GM20431 (cell line): ENCODE data around the gene PCGF6.

Experiments used
- in situ Hi-C: fragments of 300-500 bp; cut with MseI, MboI; formaldehyde crosslinking; loops from one replicate; pipeline ENCODE4 v1.15.0; 2020; ENCODE audit warnings: low sequenced_read_pairs; ENCODE audit not compliant: unreplicated experiment

PCGF6 gene

GRCh38 chr10:103333934-103334520, 16.9 kb downstream of the PCGF6 start:
- in situ Hi-C loops, result no loop called here

DNA sequence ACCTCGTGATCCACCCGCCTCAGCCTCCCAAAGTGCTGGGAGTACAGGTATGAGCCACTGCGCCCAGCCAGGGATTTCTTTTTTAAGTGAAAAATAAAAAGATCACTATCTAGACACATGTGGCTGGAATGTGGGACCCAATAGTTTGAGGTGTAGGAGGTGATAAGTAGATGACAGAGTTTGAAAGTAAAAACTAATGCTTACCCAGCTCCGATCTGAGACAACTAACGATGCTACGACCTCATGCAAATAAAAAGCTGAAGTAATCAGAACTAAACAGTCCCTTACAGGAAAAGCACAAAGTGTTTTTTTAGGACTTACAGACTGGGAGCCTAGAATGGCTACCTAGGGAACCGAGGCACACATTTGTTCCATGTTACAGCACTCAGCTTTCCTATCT, 23.0 kb downstream of the PCGF6 start:
- in situ Hi-C loops, result no loop called here

DNA sequence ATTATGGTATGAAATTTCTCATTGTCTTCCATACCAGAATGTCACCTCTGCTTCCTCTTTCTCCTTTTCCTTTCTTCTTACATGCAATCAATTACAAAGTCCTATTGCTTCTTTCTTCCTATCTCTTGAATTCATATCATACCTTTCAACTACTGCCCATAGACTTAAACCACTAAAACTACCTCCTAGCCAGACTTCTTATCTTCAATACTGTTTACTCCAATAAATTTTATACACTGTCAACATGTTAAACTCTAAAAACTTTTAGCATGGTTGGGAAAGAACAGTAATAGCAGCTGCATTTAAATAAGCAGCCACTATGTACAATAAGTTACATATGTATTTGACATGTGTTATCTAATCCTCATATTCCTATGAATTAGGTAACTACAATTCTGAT, 34.9 kb downstream of the PCGF6 start:
- in situ Hi-C loops, result no loop called here

- in situ Hi-C loops, result no loop called here
Observed at GRCh38 chr10:103310197-103310596, 40.7 kb downstream of the PCGF6 start.

- in situ Hi-C loops, result no loop called here
Observed at GRCh38 chr10:103307594-103307993, 43.3 kb downstream of the PCGF6 start.

DNA sequence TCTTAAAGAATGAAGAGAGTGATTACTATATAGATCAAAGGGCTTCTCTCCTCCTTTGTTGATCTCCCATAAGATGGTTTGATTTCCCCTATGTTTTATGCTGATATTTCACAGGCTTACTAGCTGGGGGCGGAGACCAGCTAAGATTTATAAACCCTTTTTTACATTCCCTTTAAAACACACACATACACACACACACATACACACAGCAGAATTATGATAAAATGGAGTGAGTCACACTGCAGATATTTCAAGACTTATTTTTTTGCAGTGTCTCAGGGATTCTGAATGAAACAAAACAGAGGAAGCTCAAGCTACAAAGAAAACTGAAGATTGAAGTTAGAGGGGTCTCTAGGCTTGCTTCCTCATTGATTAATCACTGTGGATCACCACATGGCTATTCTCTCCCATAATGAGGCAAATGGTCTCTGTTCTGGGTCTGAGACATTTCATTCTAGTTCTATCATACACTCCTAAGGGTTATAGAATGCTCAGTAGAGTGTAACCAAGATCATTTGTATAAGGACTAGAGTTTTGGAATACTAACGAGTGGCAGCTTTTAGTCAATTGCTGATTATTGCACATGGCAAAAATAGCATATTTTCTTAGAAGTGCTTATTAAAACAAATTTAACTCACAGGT, 55.4 kb downstream of the PCGF6 start:
- in situ Hi-C loops, result no loop called here

GRCh38 chr10:103291588-103291987, 59.4 kb downstream of the PCGF6 start:
- in situ Hi-C loops, result no loop called here

- in situ Hi-C loops, result no loop called here
Observed at GRCh38 chr10:103287992-103288391, 62.9 kb downstream of the PCGF6 start.

- in situ Hi-C loops, result no loop called here
Observed at GRCh38 chr10:103284170-103284569, 66.8 kb downstream of the PCGF6 start.

GRCh38 chr10:103282961-103283360, 68.0 kb downstream of the PCGF6 start:
- in situ Hi-C loops, result no loop called here

GRCh38 chr10:103281753-103282152, 69.2 kb downstream of the PCGF6 start:
- in situ Hi-C loops, result no loop called here

DNA sequence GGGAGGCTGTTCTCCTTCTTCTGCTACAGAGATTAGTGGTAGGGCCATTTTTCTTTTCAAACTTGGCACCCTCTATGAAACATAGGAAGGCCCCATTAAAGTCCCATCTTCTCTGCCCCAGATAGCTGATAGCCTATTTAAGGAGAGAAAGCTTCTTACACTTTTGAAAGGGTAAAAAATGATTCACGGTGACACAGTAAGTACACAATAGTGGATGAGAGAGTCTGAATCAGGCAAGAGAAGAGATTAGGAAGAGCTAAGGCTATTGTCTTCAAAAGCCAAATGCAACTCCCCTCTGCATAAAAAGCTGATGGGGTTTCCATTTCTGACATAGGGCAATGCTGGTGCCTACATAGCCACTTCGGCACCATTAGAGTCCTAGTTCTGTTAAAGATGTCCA, 70.4 kb downstream of the PCGF6 start:
- in situ Hi-C loops, result no loop called here

GRCh38 chr10:103280031-103280430, 70.9 kb downstream of the PCGF6 start:
- in situ Hi-C loops, result no loop called here

GRCh38 chr10:103278862-103279298, 72.1 kb downstream of the PCGF6 start:
- in situ Hi-C loops, result no loop called here

DNA sequence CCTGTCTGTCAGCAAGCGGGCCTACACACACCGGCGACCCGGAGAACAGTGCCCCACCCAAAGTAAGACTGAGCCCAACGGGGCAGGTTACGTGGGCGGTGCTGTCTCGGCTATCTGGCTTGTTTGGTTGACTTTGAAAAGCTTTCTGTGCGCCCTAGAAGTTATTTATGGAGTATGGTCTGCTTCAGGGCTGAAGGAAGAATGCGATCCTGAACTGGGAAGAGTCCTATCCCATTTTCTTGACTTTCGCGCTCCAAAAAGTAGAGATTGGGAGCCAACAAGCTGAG, 72.5 kb downstream of the PCGF6 start:
- in situ Hi-C loops, result no loop called here

DNA sequence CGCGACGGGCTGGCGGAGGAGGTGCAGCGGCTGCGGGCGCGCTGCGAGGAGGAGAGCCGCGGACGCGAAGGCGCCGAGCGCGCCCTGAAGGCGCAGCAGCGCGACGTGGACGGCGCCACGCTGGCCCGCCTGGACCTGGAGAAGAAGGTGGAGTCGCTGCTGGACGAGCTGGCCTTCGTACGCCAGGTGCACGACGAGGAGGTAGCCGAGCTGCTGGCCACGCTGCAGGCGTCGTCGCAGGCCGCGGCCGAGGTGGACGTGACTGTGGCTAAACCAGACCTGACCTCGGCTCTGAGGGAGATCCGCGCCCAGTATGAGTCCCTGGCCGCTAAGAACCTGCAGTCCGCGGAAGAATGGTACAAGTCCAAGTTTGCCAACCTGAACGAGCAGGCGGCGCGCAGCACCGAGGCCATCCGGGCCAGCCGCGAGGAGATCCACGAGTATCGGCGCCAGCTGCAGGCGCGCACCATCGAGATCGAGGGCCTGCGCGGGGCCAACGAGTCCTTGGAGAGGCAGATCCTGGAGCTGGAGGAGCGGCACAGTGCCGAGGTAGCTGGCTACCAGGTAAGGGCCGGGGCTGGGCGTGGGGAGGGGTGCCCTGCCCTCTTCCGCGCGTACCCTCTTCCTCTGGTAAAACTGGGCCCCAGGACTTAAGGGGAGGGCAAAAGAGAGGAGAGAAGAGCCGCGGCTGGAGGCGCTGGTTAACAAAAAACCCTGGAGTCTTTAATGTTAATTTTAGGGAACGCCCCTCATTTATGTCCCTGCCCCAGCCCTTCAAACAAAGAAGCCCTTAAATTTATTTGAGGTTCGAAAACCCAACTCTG, 73.0 kb downstream of the PCGF6 start:
- in situ Hi-C loops, result no loop called here

- in situ Hi-C loops, result no loop called here
Observed at GRCh38 chr10:103276896-103277712, 73.8 kb downstream of the PCGF6 start, which contains the start of gene INA. INA (plus strand) TSS chr10:103277138; CDS start chr10:103277212, 74 bp downstream.

- in situ Hi-C loops, result no loop called here
Observed at GRCh38 chr10:103276251-103276895, 74.6 kb downstream of the PCGF6 start.

GRCh38 chr10:103273041-103273441, 77.9 kb downstream of the PCGF6 start:
- in situ Hi-C loops, result no loop called here

- in situ Hi-C loops, result no loop called here
Observed at GRCh38 chr10:103265717-103266329, 85.1 kb downstream of the PCGF6 start.
